NCI-H2081 treated with DMSO at 0.1 percent for 48 hours (cell line): ENCODE results near the gene STBD1.
"Not testable (repeated sequence)": the region's sequence is repeated elsewhere in the genome, so short reads cannot be mapped to it uniquely, and the experiment has no call there.

ENCODE experiments used
- DNase-seq: peaks from one replicate; lab custom pipeline; 2025; lab: John Stamatoyannopoulos, UW

Gene STBD1

GRCh38 chr4:76325072-76325471 lies 18.5 kb downstream of the STBD1 start:
- no peak for DNase-seq

- DNase-seq = no peak
Measured at GRCh38 chr4:76326515-76326914, 20.0 kb downstream of the STBD1 start.

- no peak for DNase-seq
Measured at GRCh38 chr4:76334885-76335284, 28.4 kb downstream of the STBD1 start.

GRCh38 chr4:76339364-76339763 lies 32.8 kb downstream of the STBD1 start:
- DNase-seq = no peak

- no peak for DNase-seq
Measured at GRCh38 chr4:76341063-76341462, 34.5 kb downstream of the STBD1 start.

- DNase-seq = no peak
Measured at GRCh38 chr4:76342191-76342590, 35.7 kb downstream of the STBD1 start.

- DNase-seq = no peak
Measured at GRCh38 chr4:76342803-76343202, 36.3 kb downstream of the STBD1 start.

- DNase-seq = no peak
Measured at GRCh38 chr4:76354517-76355473, 48.3 kb downstream of the STBD1 start.

- DNase-seq = no peak
Measured at GRCh38 chr4:76357981-76358380, 51.4 kb downstream of the STBD1 start.

- not testable (repeated sequence) for DNase-seq
Measured at GRCh38 chr4:76359881-76360466, 53.4 kb downstream of the STBD1 start.
